HG03354 (cell line): ENCODE data around the gene PDHX.
"Not testable (repeated sequence)": the region's sequence is repeated elsewhere in the genome, so short reads cannot be mapped to it uniquely, and the experiment has no call there.

ENCODE experiments used
- ATAC-seq: cut with Tn5 transposase; IDR thresholded peaks from one replicate; pipeline ENCODE4 v1.9.1; 2021; ENCODE audit warnings: mild to moderate bottlenecking; ENCODE audit not compliant: unreplicated experiment, poor library complexity, severe bottlenecking

Gene PDHX

GRCh38 chr11:35012467-35013191 lies 96.2 kb downstream of the PDHX start:
- peak; percentile 79 for ATAC-seq

- peak; percentile 51 for ATAC-seq
These were observed 97.3 kb downstream of the PDHX start for GRCh38 chr11:35013514-35014233.

GRCh38 chr11:35014346-35014745 lies 97.9 kb downstream of the PDHX start:
- no peak for ATAC-seq

GRCh38 chr11:35015621-35016387 lies 99.4 kb downstream of the PDHX start:
- ATAC-seq, result no peak

GRCh38 chr11:35016916-35017315 lies 100.5 kb downstream of the PDHX start:
- ATAC-seq, result no peak

GRCh38 chr11:35017528-35018342 lies 101.3 kb downstream of the PDHX start:
- no peak for ATAC-seq

- ATAC-seq, result no peak
These were observed 105.2 kb downstream of the PDHX start for GRCh38 chr11:35021589-35021988.

GRCh38 chr11:35023940-35024339 lies 107.5 kb downstream of the PDHX start:
- ATAC-seq, result not testable (repeated sequence)

GRCh38 chr11:35028007-35028406 lies 111.6 kb downstream of the PDHX start:
- not testable (repeated sequence) for ATAC-seq

- ATAC-seq, result peak; percentile 84
These were observed 113.7 kb downstream of the PDHX start for GRCh38 chr11:35029979-35030682.

- no peak for ATAC-seq
These were observed 114.3 kb downstream of the PDHX start for GRCh38 chr11:35030716-35031213.

- no peak for ATAC-seq
These were observed 114.9 kb downstream of the PDHX start for GRCh38 chr11:35031346-35031745.

- ATAC-seq, result no peak
These were observed 115.4 kb downstream of the PDHX start for GRCh38 chr11:35031867-35032266.

- ATAC-seq, result no peak
These were observed 116.6 kb downstream of the PDHX start for GRCh38 chr11:35033011-35033410.

GRCh38 chr11:35034401-35034800 lies 118.0 kb downstream of the PDHX start:
- no peak for ATAC-seq

- ATAC-seq, result peak; percentile 35
These were observed 119.5 kb downstream of the PDHX start for GRCh38 chr11:35035894-35036408.

GRCh38 chr11:35036639-35037038 lies 120.2 kb downstream of the PDHX start:
- no peak for ATAC-seq

GRCh38 chr11:35038211-35038928 lies 122.0 kb downstream of the PDHX start:
- no peak for ATAC-seq
